HG02623 (cell line): ENCODE data around the gene STRIP1.

Experiments
- ATAC-seq: cut with Tn5 transposase; IDR thresholded peaks from one replicate; pipeline ENCODE4 v1.9.1; 2021; ENCODE audit warnings: moderate library complexity; ENCODE audit not compliant: unreplicated experiment

The STRIP1 gene, protein sequence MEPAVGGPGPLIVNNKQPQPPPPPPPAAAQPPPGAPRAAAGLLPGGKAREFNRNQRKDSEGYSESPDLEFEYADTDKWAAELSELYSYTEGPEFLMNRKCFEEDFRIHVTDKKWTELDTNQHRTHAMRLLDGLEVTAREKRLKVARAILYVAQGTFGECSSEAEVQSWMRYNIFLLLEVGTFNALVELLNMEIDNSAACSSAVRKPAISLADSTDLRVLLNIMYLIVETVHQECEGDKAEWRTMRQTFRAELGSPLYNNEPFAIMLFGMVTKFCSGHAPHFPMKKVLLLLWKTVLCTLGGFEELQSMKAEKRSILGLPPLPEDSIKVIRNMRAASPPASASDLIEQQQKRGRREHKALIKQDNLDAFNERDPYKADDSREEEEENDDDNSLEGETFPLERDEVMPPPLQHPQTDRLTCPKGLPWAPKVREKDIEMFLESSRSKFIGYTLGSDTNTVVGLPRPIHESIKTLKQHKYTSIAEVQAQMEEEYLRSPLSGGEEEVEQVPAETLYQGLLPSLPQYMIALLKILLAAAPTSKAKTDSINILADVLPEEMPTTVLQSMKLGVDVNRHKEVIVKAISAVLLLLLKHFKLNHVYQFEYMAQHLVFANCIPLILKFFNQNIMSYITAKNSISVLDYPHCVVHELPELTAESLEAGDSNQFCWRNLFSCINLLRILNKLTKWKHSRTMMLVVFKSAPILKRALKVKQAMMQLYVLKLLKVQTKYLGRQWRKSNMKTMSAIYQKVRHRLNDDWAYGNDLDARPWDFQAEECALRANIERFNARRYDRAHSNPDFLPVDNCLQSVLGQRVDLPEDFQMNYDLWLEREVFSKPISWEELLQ

DNA sequence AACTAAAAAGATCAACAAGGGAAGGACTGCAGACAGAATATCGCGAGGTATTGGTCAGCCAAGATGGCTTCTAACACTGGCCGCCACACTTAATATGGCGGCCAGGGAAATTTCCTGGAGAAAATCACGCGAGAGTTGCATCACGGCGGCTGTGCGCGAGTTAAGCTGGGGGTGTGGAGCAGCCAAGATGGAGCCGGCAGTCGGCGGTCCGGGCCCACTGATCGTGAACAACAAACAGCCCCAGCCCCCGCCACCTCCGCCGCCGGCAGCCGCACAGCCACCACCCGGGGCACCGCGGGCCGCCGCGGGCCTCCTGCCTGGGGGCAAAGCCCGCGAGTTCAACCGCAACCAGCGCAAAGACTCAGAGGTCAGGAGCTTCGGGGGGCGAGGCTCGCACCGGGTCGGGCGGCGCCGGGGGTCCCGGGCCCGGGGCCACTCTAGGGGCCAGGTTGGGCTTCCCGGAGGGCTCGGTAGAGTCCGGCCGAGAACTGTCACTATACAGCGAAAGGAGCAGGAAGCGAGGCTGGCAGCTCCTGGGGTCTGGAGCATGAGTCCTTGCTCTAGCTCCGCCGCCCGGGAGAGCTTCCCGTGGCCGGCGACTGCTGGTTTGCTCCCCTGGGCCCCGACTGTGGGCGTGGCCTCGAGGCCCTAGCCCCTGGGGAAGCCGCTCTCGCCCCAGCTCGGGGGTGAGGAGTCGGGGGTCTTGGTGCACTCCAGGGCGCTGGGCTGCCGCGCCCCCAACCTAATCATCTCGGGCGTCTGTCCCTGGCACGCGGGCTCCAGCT, at the start of gene STRIP1:
Gene STRIP1, plus strand, starts transcription at position 174 of the 785 bp plus-strand sequence. Its CDS starts 14 bp downstream, at position 188.
- peak; percentile 85 for ATAC-seq

DNA sequence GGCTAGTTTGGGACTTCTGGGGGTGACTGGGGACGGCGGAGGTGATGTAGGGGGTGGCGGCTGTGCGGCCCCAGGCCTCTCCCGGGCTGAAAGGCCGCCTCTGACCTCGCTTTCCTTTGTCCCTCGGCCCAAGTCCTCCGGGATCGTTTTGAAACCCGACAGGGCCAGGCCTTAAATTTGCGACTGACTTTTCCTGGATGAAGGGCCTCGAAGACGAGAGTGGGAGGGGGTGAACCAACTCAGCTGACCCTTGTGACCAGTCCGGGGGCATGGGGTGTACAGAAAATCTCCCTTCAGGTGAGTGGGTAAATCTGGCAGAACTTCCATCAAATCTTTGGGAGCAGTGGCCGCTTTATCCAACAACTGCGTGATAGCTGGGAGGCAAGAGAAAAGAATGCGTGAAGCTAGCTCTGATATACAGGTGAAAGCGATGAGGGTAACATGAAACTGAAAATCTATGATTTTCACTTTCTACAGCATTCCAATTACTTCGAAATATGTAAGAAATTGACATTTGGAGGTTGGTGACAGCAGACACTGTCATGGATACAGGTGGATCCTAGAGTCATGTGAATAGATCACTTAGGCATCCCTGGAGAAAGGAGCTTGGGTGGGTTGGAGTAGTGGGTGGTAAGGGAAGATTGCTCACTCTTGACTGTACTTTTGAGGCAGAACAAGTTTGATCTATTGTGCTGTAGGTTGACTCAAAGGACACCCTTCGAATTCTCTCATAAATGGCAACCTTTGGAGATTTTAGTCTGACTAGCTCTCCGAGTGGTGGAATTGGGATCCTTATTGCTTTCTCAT, 49.0 kb upstream of the STRIP1 start:
- ATAC-seq, result no peak

DNA sequence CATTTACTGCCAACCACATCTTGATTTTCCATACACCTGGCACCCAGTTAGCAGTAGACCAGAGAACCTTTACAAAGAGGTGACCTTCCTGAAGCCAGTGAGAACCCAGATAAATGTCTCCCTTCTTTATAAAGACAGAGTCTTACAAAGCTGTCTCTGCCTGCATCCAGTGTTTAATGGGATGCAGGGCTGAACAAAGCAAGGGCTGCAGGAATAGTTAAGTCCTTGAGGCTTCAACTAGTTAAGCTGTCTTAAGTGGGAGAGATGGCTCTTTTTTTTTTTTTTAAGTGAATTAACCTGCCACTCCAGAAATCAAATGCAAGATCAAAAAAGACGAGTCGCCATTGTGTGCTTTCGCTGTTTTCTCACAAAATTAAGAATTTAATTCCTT, 48.4 kb upstream of the STRIP1 start:
- ATAC-seq, result no peak

DNA sequence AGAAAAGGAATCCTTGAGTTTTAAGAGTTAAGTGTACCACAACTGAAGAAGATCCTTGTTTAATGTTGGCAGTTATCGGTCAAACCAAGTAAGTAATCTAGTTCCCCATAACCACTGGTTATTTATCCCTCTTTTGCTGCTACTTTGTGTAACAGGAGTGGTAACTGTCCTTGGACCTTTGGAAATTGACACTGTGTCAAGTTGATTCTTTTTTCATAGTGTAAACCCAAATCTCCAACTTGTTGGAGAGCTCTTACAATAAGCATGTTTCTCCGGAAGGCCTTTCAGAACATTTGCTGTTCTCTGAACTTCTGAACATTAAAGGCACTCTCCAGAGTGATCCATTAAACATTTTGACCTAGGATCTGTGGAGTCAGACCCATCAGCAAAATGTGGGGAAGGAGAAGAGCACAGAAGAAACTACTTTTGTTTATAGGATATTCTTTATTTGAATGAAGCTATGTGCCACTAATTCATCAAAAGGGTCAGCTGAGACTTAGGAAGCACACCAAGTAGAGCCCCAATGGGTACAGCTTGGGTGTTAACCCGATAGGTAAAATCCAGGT, 46.0 kb upstream of the STRIP1 start:
- ATAC-seq, result no peak

DNA sequence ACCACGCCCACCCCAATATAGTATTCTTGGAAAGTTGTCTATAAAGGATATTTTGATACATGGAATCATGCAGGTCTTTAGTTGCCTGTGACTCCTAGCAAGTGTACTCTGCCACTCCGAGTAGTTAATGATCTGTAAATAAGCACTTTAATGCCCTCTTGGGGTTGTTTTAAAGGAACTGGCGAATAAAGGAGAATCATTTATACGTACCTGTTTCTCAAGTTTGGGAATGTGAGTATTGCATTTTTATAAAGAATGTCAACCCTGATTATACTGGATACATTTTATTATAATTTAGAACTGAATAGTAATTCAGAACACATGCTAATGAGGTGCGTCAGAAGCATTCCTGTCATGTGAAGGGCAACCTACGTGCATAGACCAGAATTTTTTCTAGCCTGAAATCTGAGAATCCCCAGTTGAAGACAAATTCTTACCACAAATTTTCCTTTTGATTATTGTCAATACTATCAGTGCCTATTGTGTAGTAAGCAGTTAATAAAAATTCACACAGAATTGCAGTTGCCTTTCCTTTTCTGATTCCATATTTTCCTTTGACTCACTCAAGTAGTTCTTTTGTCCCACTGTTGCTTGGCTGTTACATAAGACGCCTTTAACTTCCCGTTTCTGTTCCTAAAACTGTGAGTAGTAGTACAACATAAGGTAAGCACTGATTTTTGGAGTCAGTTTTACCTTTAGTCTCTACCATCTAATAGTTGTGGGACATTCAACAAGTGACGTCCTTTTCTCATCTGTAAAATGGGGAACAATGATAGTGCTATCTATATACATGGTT, 44.7 kb upstream of the STRIP1 start:
- no peak for ATAC-seq

DNA sequence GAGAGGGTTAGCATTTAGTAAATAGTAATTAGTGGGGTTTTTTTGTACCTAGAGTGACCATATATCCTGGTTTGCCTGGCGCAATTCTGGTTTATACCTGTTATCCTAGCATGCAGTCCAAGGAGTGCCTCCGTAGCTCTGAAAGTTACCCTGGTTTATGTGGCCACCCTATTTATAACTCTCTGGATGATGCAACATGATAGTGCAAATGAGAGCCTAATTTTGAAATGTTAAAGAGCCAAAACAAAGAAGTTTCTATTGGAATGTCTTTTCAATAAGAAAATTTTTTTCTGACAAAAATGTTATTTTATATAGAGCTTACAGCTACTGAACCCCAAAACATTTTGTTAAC, 44.1 kb upstream of the STRIP1 start:
- ATAC-seq, result no peak

DNA sequence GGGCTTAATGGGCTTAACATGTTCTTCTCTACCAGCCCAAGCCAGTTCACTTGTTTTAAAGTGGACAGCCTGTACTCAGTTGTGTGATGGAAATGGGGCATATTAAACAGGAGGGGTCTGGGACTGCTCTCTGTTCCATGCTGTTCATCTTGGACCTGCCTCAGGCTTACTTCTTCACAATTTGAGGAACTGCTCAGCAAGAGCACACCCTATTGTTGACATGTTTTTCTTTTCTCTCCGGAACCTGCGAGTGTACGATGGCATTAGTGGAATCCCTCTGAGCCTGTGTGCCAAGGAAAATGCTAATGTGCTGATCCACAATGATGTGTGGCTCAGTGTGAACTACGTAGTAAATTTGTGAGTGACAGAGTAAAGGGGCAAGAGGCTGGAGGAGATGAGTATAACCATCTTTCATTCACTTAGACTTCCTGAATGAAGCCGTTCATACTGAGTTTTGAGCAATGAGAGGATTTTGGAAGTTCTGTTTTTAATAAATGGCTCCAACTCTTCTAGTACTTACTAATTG, 43.0 kb upstream of the STRIP1 start:
- no peak for ATAC-seq

DNA sequence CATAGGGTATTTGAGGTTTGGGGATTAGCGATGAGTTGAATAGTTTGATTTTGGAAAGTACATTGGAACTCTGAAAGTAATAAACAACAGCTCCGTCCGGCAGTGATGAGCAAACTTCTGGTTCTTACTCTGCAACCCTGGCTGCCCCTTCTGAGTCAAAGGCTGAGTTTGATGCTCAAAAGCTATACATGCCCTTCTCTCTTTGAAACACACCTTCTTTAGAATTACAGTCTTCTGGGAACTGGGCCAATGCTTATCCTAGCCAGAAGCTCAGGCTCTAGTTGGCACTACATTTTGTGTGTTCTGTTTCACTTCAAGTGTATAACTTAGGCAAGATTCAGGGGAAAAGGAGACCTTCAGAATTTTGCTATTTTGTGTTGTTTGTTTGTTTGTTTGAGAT, 40.5 kb upstream of the STRIP1 start:
- ATAC-seq, result no peak

DNA sequence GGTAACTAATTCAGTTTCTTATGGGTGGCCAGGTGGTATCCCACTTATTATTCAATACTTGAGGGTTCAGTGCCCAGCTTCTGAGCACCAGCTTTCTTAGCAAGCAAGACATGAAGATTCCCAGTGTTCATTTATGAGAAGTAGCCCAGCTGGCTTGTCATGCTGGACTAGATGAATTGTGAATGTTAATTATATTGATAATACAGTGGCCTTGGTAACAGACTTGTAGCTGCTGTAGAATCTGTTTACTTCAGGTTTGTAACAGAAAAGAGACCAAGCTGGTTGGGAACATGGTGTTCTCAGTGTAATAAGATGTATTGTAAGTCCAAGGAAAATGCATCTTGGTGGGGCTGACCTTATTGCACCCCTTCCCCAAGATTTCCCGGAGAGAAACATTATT, 39.8 kb upstream of the STRIP1 start:
- no peak for ATAC-seq

DNA sequence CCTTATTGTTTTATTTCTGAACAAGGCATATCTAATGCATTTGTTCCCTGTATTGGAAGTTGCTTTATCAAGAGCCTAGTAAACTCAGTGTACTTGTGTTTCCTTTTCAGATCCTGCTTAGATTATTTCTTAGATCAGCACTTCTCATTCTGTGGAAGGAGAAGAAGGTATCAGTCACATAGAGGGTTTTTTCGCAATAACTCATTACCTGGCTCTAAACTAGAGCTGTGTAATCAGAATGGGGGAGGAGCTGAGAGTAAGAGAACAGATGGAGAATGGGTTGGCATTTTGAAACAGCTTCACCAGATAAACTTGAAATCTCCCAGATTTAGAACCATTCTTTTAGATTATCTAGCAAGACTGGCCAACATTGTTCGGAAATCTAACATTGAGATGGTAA, 38.9 kb upstream of the STRIP1 start:
- ATAC-seq, result no peak

DNA sequence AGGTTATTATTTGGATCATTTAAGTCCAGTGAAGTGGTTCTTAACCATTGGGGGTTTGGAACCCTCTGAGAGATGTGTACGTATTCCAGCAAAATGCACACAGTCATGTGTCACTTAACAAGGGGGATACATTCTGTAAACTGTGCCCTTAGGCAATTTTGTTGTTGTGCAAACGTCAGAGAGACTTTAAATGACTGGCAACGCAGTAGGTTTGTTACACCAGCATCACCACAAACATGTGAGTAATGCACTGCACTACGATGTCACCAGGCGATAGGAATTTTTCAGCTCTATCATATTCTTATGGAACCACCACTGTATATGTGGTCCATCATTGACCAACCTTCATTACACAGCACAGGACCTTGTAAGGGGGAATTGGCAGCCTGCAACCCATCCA, 37.9 kb upstream of the STRIP1 start:
- no peak for ATAC-seq

DNA sequence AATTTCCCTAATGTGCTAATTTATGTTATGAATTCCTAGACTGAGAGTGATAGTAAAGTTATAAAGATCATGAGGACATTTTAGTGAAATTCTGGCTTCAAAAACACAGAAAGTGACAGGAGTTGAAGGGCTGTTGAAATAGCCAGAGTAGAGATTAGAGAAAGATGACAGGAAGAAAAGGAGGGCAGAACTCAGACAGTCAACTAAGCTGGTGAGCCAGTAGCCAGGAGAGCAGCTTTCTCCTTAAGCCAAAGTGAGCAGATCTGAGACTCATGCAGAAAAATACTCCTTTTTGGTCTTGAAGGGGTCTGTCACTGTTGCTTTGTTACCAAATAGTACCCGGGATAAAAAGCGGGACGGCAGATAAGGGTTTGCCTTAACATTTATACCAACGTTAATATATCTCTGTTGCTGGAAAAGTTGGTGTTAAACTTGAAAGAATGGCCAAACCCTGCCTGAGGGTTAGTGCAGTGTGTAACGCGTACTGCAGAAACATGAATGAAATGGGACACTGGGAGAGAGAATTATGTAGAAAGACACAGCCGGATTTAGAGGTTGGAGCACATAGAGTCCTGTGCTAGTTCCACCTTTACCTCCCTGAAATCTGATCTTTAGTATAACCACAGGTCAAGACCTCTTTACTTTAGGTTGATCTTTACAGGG, 37.1 kb upstream of the STRIP1 start:
- ATAC-seq, result no peak

DNA sequence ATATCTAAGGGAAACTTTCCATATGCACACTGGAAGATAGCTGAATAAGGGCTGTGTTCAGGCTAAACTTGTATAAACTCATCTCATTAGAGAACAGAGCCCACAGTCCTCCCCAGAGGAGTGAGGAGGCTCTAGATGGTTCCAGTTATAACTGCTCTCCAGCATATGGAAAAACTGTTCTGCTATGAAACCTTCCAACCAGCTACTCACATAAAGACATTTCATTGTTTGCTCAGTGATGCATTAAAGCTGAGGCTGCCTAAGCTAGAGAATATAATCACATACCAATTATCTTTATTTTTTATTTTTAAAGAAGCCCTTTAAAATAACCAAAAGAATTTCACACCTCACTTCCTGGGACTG, 36.6 kb upstream of the STRIP1 start:
- ATAC-seq, result no peak

DNA sequence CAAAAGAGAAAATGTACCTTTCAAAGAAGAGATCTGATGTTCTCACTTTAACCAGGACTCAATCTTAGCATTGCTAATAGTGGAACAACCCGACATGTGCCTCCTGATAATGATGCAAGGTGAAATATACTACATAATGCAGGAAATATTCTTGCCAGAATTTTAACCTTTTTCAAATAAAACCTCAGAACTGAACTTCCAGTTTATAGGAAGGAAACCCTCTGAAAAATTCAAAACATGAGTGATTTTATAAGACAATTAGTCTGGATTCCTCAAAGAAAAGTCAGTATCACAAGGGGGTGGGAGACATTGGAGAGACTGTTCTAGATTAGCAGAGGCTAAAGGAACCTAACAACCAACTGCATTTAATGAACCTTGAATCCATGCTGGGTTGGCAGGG, 31.7 kb upstream of the STRIP1 start:
- no peak for ATAC-seq

DNA sequence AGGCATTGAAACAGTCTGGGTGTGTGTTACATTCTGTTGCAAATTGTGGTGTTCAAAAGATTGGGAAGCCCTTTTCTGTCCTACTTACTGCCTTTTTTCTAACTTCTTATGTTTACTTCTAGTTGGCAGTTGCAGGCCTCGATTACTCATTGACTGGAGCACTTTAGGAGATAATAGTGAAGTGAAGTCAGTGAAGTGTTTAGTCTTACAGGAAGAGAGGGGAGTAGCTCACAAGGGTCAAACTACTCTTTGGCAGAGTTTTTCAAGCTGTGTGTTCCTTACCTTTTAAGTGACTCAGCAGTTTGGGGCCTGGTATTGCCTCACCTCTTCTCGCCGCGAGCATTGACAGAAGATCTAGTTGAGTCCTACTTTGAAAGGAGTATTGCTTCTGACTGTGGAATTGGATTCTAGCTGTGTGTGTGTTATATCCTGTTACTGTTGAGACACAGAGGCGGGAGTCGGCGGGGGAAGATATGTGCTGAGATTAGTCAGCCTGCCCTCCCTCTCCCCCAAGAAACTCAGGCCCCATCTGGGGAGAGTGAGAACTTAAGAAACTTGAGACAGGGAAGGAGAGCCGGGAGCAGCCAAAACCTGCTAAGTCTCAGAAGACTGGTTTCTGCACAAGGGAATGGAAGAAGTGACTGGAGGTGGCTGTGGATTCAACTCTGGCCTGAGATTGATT, 30.5 kb upstream of the STRIP1 start:
- peak; percentile 52 for ATAC-seq

DNA sequence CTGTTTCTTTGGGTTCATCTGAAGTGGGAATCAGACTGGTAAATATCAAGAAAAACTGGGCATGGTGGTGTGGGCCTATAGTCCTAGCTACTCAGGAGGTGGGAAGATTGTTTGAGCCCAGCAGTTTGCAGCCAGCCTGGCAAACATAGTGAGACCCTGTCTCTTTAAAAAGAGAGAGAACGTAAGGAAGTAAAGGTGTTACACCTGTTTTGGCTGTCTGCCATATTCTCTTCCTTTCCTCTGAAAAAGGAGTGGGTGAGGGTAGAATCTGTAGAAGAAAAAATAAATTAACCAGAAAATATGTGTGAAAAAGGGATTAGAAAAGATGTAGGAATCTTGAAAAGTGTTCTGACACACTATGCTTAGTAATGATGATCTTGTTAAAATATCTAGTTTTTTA, 29.8 kb upstream of the STRIP1 start:
- ATAC-seq, result no peak

DNA sequence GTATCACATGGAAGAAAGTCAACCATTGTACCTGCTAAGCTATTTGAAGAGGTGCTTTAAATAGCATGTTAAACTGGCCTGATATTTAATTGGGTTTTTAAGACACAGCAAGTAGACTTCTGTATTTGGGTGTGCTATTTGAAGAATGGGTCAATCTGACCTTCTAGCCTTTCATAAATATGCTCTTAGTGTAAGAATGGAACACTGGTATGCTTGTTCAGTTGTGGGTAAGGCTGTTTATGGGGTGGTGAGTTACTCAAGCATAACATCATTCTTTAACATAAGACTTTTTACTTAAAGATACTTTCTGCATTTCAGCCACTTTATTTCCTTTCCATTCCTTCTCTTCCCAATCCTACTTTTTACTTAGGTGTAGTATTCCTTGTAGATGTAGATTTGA, 28.5 kb upstream of the STRIP1 start:
- ATAC-seq, result no peak

DNA sequence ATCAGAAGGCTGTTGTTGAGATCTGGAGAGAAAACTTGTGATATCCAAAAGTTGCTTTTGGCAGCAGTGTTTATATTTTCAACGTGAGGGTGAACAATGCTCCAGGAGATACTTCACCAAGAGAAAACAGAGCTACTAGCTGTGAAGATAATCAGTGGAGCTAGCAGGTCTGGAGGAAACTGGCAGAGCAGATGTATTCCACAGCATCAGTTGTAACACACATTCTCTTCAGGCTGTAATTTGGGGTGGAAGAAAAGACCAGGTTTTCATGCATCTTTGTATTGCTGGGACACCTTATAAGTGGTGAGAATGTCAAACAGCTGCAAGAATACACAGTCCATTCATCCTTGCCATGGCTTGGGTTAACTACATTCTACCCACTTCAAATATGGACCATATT, 27.9 kb upstream of the STRIP1 start:
- no peak for ATAC-seq
